Stimulated activated CD4-positive, alpha-beta T cell treated with anti-CD3 and anti-CD28 coated beads, TNF-alpha, amount 100 ng/mL, for 1 hour (primary cell): Measurements from ENCODE around the gene GRIA4.

Experiments used
- DNase-seq, 3 donors: peaks; one replicate each; pipeline ENCODE4 v3.0.0-alpha.2; 2020; ENCODE audit warnings: low read depth in 3 of 3, low spot score in 1 of 3

The GRIA4 gene

DNA sequence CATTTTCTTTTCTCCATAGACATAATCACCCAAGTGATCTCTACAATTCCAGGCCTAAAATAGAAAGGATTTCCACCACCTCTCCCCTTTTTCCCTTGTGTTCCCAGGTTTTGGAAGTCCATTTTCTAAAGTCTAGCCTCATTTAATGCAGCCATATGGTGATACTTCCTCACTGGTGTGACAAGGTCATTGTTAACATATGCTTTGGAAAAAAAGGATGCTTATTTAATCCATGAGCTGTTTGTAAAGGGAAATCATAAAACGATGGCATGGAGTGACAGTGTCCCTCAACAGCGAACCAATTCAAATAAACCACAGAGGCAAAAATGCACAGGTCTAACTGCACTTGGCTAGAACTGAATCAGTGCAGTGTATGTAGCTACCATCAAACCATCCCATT is 26.6 kb downstream of the GRIA4 start:
- DNase-seq: no peak

DNA sequence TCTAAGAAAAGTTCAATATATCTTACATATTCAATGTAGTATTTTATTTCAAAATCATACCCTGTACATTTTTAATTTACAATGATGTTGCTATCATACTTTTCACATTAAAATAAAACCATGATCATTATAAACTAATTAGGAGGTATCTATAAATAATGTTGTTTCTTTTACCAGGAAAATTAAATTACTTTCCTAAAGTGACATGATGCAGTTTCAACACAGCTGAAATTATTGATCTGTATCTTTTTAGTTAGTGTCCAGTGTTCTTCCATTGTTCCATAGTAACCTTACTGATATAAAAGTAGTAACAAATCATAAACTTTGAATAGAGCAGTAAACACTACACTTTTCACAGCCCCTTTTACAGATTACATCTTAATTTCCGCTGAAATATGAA is 29.7 kb downstream of the GRIA4 start:
- DNase-seq: no peak

- no peak for DNase-seq
Observed at GRCh38 chr11:105641433-105641832, 31.6 kb downstream of the GRIA4 start.

DNA sequence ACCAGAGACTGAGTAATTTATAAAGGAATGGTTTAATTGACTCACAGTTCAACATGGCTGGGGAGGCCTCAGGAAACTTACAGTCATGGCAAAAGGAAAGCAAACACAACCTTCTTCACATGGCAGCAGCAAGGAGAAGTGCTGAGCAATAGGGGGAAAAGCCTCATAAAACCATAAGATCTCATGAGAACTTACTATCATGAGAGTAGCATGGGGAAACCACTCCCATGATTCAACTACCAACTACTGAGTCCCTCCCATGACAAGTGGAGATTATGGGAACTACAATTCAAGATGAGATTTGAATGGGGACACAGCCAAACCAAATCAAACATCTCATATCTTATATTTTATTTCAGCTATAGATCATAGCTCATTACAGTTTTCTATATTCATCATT is 33.0 kb downstream of the GRIA4 start:
- DNase-seq: no peak

GRCh38 chr11:105644839-105645573 is 35.1 kb downstream of the GRIA4 start:
- no peak for DNase-seq

GRCh38 chr11:105647780-105648179 is 37.9 kb downstream of the GRIA4 start:
- DNase-seq: no peak

- no peak for DNase-seq
Observed at GRCh38 chr11:105648762-105649161, 38.9 kb downstream of the GRIA4 start.

GRCh38 chr11:105665281-105665680 is 55.4 kb downstream of the GRIA4 start:
- DNase-seq: no peak

GRCh38 chr11:105667441-105667840 is 57.6 kb downstream of the GRIA4 start:
- no peak for DNase-seq

DNA sequence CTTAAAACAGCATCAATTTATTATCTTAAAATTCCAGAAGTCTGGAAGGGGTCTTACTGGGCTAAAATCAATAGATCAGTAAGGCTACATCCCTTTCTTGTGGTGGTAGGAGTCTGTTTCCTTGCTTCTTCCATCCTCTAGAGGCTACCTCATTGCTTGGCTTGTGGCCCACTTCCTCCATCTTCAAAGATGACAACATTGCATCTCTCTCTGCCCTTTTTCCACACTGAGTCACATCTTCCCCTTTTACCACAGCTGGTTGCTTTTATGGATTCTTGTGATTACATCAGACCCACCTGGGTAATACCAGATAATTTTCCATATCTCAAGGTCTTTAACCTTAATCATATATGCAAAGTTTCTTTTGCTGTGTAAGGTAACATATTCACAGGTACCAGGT is 60.9 kb downstream of the GRIA4 start:
- DNase-seq: no peak

DNA sequence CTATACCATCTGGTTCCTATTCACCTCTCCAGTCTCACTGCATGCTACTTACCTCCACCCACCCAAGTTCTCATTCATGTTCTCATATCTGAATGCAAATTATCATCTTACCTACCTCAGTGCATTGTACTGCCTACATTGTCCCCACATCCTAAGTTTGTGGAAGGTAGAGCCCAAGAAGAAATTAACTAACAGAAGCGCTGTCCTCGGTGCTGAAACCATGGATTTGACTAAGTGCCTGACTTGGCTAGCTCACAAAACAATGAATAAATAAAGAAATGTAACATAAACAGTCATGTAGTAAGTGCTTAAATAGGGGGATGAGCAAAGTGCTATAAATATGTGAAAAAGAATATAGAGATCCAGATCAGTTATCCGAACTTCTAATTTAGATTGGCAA is 63.2 kb downstream of the GRIA4 start:
- no peak for DNase-seq

DNA sequence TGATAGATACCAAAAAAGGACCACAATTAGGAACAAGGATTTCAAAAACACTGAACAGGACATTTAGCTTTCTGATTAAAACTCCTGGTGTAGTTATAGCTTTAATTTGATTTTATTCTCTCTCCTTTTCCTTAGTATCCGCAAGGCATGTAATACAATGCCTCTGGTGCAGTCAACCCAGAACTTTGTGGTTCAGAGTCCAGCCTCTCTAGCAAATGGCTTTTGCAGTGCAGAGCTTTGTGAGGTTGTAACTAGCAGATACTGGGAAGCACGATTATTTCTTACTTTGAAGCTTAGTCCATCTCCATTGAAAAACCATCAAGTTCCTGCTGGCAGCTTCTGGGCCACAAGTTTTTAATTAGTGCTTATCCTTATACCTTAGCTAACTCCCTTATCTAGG is 79.8 kb downstream of the GRIA4 start:
- DNase-seq: no peak

- no peak for DNase-seq
Observed at GRCh38 chr11:105690467-105690866, 80.6 kb downstream of the GRIA4 start.

- no peak for DNase-seq
Observed at GRCh38 chr11:105693075-105693759, 83.3 kb downstream of the GRIA4 start.

DNA sequence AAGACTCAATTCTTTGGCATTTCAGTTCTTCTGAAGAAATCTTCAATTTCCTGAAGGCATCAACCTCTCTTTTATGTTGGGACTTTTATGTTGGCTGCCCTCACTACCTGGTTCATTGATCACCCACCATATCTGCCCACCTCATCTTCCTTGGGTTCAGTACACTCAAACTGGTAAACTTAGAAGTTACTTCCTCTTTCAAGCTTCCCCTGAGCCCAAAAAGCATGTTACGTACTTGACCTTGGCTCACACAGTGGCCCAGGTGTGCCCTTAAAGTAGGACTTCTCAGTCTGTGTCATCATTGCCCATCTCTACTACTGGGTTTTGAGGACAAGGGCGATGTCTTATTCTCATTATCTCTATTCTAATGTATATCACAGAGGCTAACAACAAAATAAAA is 86.1 kb downstream of the GRIA4 start:
- no peak for DNase-seq

DNA sequence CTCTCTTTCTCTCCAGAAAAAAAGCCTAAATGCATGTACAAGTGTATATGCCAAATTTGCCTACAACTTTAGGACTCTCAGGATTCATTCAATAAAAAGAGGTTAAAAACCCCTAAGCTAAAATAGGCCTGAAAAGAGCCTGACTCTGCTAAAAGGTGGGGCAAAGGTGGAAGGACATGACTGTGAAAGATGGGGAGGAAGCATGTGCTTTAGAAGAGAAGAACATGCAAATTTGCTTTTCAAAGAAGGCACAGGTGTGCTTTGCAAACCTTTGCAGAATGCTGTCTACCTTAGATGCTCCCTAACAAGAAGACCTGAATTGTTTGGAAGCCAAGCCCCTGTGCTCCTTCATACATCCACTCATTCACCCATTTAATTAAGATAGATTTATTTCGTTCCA is 87.4 kb downstream of the GRIA4 start:
- DNase-seq: no peak

GRCh38 chr11:105699203-105699602 is 89.3 kb downstream of the GRIA4 start:
- no peak for DNase-seq

GRCh38 chr11:105700271-105700670 is 90.4 kb downstream of the GRIA4 start:
- DNase-seq: no peak

DNA sequence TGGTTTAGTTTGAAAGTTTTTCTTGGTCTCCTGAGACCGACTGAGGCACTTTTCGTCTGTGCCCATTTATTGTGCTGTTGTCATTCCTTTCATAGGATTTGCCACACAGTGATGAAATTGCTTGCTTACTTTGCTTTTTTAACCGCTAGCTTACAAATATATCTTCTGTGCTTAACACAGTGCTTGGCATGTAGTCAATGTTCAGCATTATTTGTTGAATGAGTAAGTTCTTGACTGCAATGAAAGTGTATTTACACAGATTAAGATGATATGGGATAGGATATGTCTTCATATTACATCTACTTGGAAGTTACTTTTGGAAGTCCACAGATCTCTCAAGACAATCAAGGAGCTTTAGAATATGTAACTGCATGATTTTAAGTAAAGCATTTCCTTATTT is 91.2 kb downstream of the GRIA4 start:
- DNase-seq: no peak

GRCh38 chr11:105705786-105706530 is 96.1 kb downstream of the GRIA4 start:
- DNase-seq: no peak

DNA sequence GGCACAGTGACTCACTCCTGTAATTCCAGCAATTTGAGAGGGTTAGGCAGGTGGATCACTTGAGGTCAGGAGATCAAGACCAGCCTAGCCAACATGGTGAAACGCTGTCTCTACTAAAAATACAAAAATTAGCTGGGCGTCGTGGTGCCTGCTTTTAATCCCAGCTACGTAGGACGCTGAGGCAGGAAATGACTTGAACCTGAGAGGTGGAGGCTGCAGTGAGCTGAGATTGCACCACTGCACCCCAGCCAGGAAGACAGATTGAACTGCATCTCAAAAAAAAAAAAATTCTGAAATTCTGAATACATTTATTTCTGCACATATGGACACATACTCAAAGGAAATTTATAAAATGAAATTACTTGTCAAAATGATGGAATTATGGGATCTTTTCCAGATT is 103.2 kb downstream of the GRIA4 start:
- DNase-seq: no peak

- no peak for DNase-seq
Observed at GRCh38 chr11:105713696-105714095, 103.8 kb downstream of the GRIA4 start.
